Subcutaneous adipose tissue (tissue), 4 donors: ENCODE data around the gene MIER1. TPM values are rescaled to one million over a fixed set of nuclear protein-coding genes. Genes with fewer than 3 reads are reported as not detected.

Experiments
- CTCF ChIP-seq: fragments of 450-650 bp; IDR thresholded peaks from one replicate; pipeline ENCODE4 v1.5.1; 2016; ENCODE audit warnings: low read depth, mild to moderate bottlenecking, control low read depth, antibody characterized with exemption, moderate library complexity
- total RNA-seq, 4 donors: library from RNA; depleted of rRNA; stranded (reverse); fragments of >200 nt; gene quantifications; one replicate each; pipeline ENCODE4 v1.1.0, GENCODE V29; 2016

The MIER1 gene
- total RNA-seq, 4 donors from 2014 or later = 37.7 to 59.5 (median 40.2) TPM

GRCh38 chr1:67020765-67021164 lies 96.0 kb downstream of the MIER1 start:
- TF ChIP-seq CTCF = no peak

- no peak for TF ChIP-seq CTCF
Measured at GRCh38 chr1:67029472-67029871, 104.7 kb downstream of the MIER1 start.

DNA sequence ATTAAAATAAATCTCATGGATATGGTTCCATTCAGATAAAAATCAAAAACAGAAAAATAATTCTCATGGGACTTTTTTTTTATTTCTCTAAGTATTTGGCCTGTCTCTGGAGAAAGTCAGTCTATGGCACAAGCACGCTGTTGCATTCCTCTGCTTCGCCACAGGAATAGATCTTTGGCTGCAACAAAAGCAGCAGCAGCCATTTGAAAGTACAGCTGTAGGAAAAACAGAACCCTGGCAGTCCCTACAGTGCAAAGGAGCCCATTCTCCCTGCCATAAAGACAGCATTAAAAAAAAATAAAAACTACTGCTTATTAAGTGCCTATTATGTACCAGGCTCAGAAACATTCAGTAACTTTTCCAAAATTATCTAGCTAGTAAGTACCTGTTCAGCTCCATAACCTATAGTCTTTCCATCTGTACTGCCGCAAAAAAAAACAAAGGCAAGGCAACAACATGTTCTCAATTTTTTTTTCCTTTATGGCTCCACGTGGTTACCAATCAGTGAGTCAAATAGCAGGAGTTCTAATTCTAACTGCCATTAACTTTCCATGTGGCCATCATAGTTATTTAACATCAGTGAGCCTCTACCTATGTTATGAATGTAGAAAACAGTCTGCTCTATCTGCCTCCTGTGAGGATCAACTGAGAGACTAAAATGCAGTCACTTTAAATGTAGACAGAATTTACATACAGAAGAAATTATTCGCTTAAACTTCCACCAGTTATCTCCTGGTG lies 106.5 kb downstream of the MIER1 start:
- TF ChIP-seq CTCF = no peak

DNA sequence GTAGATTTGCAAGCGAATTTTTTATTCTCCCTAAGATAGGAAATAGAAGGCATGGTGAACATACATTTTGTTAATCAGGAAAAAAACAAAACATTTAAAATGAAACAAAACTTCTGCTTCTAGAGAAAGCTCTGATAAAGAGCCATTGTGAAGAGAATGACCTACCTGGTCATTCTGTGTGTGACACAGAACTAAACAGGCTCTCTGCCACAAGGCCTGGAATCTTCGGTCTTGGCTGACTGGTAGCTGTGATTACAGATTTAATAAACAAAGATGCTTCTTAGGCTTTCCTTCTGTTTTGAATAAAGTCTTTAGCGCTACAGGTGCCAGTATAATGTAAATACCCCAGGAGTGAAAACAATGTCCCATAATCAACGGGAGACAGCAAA lies 107.1 kb downstream of the MIER1 start:
- no peak for TF ChIP-seq CTCF

Other genes with a start within 250 kb of the MIER1 start
- 1 to 10 TPM in 2 of 4 donors, under 1 TPM in 1, not detected in 1; 0.51 to 4.8 (median 2.8) TPM for gene DYNLT5, start 172.5 kb upstream of the MIER1 start, total RNA-seq
- gene INSL5, start 123.7 kb upstream of the MIER1 start, total RNA-seq = not detected
- gene DNAI4, start 134 bp upstream of the MIER1 start, total RNA-seq = 1 to 10 TPM; 1.9 to 5.3 (median 3.9) TPM
- 10 to 100 TPM; 11.1 to 15.1 (median 13.7) TPM for gene SLC35D1, start 129.2 kb downstream of the MIER1 start, total RNA-seq
- gene C1orf141, start 210.0 kb downstream of the MIER1 start, total RNA-seq = under 1 TPM in 1 of 4 donors, not detected in 3; 0.34 TPM
- not detected for gene IL23R, start 241.5 kb downstream of the MIER1 start, total RNA-seq